Posterior cingulate gyrus (tissue), 11 donors: ENCODE results near the gene CAPN13.

ENCODE experiments used
- DNase-seq, 10 donors: peaks; one replicate each; pipeline versions ENCODE4 v3.0.0 to v3.0.0-alpha.2; 2020 to 2021; ENCODE audit warnings: mixed read lengths in 3 of 10
- intact Hi-C: fragments of 100-400 bp; cut with DNase I; formaldehyde crosslinking; loops from one replicate; pipeline ENCODE4 v1.15.1; 2023

The CAPN13 gene

DNA sequence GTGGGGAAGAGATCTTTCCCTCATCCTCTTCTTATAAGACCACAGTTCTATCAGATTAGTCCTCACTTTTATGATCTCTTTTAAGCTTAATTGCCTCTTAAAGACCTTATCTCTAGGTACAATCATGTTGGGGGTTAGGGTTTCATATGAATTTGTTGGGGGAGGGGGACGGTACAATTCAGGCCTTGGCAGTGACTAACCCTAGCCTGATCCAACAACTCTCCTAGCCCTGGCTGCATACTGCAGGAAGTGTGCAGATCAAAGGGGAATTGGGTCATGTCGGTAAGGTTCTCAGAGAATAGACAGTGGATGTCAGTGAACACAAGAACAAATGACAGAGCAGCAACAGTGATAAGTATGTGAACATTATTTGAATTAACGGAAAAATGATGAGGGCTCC is 16.4 kb downstream of the CAPN13 start:
- intact Hi-C loops = no loop called here
- no peak for DNase-seq

DNA sequence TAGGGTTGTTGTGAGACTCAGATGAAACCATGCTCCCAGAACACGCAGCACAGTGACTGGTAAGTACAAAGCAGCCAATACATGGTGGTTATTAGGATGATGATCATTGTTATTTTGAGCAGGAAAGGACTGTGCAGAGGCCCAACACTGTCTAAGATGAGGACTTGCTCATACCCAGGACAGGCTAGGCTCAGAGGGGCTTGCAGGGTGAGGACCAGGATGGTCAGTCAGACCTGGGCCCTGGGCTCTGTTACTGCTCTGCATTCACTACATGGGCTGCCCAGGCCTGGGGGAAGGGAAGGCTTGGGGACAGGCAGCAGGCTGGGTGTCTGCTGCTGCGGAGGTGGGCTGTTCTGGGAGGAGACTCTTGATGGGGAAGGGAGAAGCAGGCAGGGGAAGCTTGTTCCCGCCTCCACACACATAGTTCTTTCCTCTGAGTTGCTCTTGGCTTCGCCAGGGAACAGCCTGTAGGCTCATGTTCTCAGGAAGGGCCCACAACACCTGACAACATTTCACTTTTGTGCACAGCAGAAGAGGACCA is 17.5 kb downstream of the CAPN13 start:
- intact Hi-C loops = no loop called here
- peak in 1 of 10 donors; percentile 42 for DNase-seq

DNA sequence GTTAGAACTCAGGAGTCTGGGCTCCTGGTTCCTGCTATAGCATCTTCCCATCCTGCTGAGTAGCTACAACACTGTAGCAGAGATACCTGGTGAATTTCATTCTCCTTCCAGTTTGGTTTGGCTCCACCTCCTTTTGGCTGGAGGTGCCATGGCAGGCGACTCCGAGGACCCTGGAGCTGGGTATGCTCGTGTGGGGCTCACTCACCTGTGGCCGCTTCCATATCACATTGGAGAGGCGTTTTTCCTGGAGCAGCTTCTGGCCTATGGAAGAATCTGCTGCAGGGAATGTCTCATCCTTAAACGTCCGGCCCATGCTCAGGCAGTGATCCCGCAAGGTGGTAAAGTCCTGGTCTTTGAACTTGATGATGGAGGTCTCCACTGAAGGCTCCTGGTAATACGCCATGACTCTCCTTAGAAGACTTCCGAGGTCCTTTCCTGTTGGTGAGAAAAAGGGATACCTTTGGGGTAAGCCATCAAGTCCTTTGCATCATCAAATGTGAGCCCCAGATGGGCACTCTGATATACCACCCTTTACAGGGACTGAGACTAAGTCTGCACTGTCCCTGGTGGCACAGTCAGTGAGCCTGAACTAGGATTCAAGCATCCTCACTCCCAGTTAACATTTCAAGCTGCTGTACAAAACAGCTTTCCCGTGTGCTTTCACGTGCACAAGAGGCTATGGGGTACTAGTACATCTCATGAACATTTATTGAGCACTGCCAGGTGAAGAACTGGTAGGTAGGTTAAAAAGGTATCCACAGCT is 20.1 kb downstream of the CAPN13 start:
- intact Hi-C loops = no loop called here
- DNase-seq = no peak

DNA sequence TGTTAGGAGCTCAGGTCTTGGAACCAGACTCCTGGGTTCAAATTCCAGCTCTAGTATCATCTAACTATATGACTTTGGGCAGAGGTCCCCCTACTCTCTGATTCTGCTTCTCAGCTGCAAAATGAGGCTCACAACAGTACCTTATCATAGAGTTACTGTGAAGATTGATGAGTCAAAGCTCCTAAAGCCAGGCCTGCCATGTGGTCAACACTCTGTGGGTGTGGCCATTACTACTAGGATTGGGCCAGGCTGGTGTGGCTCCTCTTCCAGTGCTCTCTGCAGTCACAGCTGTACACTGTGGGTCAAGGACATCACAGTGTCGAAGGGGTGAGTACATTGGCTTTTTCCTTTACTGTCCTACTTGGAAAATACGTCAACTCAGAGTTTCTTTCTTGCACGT is 22.6 kb downstream of the CAPN13 start:
- intact Hi-C loops = no loop called here
- no peak for DNase-seq

DNA sequence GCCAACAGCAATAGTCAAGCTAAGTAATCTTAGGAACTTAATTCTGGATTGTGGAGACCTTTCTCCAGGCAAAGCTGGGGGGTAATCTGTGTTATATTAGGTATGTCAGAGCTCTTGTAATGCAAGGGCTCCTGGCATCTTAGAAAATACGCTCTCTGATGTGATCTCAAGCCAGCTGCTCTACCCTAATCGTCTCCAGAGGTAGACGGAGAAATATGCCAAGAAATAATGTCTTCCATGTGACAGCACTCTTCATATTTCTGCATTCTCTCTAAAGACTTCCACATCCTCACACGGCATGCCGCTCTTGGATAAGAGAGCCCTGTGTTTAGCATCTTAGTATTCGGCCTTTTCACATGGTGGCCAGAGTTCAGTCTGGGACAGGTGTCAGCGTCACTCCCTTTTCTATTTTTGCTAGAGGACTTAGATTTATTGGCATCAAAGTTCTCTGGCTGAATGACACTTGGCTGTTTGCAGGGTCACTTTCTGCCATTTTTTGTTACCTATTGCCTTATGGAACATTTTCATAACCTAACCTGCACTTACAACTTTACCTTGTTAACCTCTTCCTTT is 25.2 kb downstream of the CAPN13 start:
- no peak for DNase-seq
- intact Hi-C loops = no loop called here

DNA sequence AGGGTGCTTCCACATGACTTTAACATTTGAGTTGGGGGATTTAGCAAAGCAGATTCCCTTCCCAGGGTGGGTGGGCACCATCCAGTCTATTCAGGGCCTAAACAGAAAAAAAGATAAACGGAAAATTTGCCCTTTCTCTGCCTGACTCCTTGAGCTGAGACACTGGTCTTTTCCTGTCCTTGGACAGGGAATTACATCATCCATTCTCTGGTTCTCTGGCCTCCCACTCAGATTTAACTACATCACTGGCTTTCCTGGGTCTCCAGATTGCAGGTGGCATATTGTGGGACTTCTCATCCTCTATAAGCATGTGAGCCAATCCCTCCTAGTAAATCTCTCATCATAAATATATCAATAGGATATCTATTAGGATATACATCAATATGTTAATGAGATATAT is 25.8 kb downstream of the CAPN13 start:
- no peak for DNase-seq
- intact Hi-C loops = no loop called here

DNA sequence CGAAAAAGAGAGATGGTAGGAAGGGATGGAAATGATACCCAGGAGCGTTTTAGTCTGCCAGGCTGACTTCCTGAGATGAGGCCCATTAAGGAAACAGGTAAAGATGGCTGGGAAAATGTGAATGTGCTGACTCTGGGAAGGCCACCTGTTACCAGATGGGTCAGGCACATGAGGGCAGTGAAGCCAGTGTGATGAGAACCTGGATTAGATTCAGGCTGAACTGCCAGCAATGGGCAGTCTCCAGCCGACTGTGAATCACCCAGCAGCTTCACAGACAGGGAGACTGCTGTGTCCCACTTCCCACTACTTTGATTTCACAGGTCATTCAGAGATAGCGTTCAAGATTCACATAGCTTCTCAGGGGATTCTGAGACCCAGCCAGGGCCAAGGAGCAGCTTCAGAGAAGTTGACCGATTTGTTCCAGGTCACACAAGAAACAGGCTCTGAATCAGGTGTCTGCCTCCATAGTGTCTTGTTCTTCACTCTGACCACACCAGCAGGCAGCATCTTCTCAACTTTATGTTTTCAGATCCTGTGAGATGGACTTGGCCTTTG is 26.4 kb downstream of the CAPN13 start:
- DNase-seq = no peak
- intact Hi-C loops = no loop called here

DNA sequence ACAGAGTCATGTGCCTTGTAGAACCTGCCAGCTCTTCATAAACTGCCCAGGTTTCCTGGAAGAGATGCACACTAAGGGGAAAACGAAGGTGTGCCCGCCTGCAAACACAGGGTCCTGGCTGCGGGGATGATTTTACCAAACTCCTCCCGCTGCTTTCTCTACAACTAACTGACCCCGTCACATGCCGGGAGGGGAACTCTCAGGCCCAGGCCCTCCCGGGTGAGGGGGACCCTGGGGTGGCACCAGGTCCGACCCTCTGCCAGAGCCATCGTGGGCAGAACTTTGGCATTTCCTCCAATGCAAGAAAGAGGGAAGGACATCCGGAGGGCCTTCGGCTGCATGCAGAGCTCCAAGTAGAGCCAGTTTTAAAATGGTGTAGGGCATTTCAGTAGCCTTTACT is 28.6 kb downstream of the CAPN13 start:
- no peak for DNase-seq
- intact Hi-C loops = no loop called here

DNA sequence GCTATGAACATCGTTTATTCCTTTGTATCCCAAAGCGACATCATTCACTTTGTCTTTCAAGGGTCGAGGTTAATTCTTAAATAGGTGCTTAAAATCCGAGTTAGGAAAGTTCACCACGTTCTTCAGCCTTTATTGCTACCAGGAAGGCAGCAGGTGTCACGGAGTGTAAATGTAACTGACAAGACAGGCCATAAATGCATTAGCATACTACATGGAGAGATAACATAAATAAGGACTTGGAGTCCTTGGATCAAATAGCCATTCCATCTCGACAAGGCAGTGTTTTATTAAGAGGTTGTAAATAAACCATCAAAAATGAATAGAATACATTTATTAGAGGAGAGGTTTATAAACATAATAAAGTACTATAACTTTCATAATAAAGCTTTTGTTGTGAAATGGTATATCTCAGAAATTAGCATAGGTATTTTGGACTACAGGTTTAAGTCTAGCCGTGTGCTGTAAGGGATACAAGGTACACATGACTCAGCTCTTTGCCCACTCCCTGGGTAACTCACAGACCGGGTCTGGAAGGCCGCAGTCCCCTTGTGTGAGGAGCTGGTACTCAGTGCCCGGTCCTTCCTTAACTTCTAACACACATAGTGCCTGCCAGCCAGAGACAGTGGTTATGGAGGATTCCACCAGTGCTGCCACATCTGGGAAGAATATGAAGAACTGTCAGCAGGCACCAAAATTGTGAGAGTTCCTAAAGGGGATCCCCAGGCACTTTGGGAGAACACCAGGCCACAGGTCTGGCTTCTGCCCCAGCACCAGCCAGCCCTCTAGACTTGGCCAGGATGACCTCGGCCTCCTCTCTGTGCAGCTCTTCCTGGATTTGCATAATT is 29.4 kb downstream of the CAPN13 start:
- intact Hi-C loops = no loop called here
- no peak for DNase-seq

DNA sequence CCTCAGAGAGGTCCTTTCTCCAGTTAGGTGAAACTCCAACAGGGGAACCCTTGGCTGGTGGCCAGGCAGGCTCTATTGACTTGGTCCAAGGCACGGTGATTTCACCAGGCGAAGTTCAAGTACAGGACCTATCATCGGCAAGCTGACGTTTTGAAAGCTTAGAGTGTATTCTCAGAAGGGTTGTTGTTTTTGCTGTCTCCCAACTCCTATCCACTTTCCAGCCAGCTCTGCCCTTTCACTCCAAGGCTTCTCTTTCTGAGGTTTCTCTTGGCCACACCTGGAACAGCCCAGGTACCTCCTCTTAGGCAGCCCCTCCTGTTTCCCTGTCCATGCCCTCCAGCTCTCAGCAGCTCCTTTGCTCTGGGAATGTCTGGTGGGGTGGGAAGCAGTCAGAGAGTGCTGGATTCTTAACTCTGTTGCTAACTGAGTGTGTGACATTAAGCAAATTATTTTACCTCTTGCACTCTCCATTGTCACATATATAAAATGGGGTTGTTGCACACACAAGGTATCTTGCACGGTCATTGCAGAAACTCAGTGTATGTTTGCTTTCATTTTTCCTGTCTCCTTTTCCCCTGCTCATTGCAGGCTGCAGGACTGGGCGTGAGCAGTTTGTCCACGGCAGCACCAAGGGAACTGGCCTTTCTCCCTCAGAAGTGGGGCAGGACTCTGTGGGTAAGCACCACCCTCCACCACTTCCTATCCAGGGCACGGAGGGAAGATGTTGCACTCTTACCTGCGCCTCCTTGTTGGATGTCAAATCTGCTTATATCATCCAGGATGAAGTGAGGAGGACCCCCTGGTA is 30.2 kb downstream of the CAPN13 start:
- DNase-seq = peak in 1 of 10 donors; percentile 70
- intact Hi-C loops = no loop called here

DNA sequence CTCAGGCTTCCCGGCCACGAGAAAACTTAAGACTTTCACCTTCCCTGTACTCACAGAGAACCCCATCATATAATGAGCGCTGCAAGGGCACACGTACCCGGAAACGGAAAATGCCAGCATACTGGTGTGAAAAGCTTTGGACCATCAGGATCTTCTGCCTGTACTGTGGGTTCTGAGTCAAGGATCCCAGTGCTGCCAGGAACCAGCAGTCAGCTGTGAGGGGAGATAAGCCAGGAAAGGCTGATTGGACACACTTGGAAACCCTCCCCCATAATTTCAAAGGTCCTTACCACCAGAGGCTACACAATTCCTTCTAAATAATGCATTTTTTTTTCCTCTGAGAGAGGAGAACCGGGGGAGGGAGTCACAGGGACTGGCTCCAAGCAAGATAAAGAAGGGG is 31.4 kb downstream of the CAPN13 start:
- intact Hi-C loops = no loop called here
- no peak for DNase-seq

DNA sequence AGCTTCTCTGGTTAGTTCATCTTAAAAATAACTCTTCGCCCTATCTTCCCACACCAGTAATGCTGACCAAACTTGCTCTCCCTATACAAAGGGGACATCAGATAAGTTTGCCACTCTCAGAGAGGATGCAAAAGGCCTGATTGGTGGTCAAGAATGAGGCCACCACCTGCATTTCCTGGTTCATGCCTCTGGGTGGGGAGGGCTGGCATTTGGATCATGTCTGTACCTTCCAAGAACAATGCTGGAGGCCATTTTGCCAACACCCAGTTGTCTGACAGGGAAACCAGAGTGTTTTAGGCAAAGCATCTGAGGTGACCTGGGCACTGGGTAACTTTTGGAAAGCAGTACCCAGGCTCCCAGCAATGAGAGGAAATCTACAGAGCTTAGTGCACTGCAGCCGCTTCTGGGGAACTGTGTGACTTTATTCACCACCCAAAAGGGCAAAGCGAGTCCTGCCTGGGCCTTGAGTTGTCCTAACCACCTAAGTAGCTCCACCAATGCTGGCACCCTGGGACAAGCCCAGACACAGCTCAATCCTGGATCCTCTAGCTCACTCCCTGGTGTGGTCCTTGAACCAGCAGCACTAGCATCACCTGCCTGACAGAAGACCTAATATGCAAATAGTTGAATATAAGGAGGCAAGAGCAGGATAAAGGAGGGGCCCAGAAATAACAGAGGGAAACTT is 35.1 kb downstream of the CAPN13 start:
- DNase-seq = no peak
- intact Hi-C loops = no loop called here

DNA sequence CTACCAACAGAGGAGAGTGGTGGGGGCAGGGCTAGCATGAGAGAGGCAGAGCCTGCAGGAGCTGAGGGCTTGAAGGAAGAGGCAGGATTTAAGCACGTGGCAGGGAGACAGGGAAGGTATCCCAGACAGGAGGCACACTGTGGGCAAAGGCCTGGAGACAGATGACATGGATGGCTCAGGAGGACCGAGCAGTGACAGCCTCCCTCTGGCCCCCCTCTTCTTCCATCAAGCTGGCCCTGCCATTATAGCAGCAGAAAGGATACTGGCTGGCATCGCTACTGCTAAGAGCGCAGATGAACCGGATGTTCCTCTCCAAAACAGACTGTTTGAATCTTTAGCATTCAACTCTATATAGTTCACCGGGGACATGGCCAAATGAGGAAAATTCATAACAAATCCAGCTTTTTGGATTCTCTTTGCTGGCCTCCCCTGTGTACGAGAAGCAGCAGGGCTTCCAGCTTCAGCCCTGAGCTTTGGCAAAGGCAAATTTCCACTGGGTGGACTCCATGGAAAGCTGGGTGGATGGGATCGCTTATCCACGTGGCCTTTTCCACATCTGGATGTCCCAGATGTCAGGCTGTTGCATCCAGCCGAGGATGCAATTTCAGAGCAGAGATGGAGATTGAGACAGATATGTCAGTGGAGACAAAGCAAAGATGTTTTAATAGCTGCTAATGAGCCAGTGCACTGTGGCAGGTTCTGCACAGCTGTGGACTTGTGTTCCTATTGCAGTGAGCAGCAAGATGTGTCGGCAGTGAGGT is 36.2 kb downstream of the CAPN13 start:
- intact Hi-C loops = no loop called here
- no peak for DNase-seq

DNA sequence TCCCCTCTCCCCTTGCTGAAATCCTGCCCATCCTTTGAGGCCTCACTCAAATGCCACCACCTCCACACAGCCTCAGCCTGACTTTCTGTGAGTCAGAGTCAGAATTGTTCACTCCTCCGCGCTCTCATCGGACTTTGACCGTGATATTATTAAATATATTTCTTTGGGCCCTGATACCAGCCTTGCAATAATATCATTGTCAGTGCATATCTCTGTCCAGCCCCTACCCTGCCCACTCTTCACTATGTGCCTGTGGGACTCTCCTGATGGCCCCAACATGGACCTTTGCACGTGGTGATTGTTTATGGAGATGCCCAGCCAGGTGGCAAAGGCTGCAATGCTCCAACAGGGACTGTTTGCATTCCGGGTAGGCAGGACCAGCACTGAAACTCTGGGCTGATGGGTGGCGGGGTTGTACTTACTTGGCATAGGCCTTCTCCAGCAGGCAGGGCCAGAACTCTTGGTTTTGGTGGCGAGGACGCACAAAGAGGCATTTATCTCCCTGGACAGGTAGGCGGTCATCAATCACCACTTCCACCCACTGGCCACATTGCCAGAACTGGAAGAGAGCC is 37.3 kb downstream of the CAPN13 start:
- intact Hi-C loops = no loop called here
- no peak for DNase-seq

DNA sequence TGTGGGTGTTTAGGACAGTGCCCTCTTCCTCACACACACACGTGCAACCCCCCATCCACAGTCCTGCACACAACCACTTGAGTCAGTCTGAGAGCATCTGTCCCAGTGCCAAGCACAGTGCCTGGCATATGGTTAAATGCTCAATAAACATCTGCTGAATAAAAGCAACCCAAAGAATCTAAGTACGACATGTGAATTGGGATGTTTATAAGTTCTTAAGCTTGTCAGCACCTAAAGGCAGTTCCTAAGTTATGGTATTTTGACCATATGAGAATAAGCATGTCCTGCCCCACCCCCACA is 37.8 kb downstream of the CAPN13 start:
- intact Hi-C loops = no loop called here
- no peak for DNase-seq

DNA sequence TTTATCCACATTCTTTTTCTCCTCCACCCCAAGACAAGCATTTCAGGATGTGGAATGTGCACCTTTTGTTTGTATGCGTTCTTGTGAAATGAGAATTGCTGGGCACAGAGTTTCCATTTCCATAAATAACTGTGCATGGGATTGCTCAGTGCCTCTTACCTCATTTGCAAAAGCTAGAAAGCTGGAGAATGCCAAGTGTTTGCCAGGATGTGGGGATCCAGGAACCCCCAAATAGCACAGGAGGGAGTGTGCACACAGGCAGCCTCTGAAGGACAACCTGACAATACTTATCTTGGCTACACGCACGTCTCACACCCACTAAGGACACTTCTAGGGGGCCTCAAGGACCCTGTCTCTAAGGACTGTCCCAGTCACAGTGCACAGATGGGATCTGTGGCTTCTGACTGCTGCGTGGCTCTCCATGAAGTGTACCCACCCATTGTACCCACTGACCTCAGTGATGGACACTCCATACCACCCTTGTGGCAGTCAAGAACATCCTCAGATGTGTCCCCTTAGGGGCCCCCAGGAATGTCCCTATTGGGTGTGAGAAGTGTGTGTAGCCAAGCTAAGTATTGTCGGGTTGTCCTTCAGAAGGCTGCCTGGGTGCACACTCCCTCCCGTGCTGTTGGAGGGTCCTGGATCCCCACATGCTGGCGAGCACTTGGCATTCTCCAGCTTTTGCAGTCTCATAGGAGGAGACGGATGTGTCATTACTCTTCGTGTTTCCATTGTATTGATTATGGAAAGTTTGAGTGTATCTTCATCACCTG is 38.4 kb downstream of the CAPN13 start:
- intact Hi-C loops = no loop called here
- peak in 1 of 10 donors; percentile 50 for DNase-seq

DNA sequence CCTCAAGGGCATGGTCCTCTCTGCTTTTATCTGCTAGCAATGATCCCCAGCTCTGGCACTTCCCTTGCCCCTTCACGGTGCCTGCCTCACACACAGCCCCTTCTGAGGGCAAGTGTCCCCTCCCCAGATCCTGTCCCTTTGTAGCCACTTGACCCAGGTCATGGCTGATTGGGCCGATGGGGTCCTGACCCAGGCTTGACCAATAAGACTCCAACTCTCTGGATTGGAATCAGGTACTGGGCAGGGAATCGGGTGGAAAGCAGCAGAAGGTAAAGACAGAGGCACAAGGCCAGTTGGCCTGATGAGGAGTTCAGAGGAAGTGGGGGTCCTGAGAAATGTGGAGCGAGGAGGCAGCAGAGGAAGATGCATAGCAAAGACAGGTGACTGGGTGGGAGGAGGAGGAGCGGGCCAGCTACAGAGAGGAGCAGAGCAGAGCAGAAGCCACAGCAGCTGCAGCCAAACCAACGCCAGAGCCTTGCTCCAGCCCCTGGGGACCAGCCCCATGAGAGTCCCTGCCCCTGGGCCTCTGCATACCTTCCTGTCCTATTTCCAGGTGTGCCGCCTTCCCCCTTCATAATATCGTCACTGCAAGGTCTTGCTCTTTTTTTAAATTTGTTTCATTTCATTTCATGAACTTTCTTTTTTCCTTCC is 39.1 kb downstream of the CAPN13 start:
- DNase-seq = no peak
- intact Hi-C loops = no loop called here

DNA sequence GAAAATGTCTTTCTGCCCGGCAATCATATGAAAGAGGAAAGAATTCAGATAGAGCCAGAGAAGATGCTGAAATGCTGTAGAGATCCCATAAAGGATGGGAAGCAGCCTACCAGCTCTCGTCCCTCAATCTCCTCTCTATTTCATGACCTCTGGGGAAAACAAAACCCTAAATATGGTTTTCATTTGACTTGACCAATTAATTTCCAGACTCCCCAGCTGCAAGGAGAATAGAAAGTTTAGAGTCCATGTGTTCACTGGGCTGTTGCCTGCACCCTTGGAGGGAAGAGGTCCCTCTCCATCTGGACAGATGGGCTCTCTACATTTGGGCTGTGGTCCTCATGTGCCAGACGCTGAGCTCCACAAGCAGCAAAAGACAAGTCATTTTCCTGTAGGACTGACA is 40.6 kb downstream of the CAPN13 start:
- DNase-seq = peak in 1 of 10 donors; percentile 18
- intact Hi-C loops = no loop called here
